HG03565 (cell line): ENCODE results near the gene DCLK1.

Source experiments
- ATAC-seq: cut with Tn5 transposase; IDR thresholded peaks from one replicate; pipeline ENCODE4 v1.9.1; 2021; ENCODE audit warnings: mild to moderate bottlenecking, moderate library complexity; ENCODE audit not compliant: unreplicated experiment

Gene DCLK1

DNA sequence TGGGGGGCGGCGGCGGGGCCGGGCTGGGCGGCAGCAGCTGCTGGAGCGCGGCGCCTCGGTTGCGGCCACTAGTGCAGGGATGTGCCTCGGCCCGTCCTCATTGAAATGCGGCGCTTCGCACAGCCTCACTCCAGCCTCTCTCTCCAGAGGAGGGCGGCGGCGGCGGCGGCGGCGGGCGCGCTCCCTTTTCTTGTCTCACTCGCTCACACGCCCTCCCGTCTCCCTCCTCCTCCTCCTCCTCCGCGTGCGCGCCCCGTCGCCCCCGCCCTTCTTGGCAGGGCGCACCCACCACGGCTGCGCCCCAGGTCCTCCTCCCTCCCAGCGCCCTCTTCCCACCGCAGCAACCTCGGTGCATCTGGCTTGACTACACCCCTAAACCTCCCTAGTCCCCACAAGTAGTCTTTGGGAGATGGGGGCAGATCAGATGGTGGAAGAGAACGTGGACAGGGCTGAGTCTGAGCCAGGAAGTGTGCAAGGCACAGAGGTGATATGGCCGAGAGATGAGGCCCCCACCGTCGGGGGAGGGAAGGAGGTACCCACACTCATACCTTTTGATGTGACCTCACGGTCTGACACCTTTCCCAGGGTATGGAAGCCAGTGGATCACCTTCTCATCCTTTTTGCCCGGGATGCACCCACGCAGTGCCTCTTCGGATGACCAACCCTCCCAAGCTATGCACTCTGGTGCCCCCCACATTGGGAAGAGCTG is at the start of gene DCLK1:
Gene DCLK1, minus strand, starts transcription at position 161 of the 709 bp plus-strand sequence.
- ATAC-seq = no peak

GRCh38 chr13:36175621-36176020 is 44.4 kb upstream of the DCLK1 start:
- ATAC-seq = no peak

- no peak for ATAC-seq
Measured at GRCh38 chr13:36174923-36175322, 43.7 kb upstream of the DCLK1 start.

DNA sequence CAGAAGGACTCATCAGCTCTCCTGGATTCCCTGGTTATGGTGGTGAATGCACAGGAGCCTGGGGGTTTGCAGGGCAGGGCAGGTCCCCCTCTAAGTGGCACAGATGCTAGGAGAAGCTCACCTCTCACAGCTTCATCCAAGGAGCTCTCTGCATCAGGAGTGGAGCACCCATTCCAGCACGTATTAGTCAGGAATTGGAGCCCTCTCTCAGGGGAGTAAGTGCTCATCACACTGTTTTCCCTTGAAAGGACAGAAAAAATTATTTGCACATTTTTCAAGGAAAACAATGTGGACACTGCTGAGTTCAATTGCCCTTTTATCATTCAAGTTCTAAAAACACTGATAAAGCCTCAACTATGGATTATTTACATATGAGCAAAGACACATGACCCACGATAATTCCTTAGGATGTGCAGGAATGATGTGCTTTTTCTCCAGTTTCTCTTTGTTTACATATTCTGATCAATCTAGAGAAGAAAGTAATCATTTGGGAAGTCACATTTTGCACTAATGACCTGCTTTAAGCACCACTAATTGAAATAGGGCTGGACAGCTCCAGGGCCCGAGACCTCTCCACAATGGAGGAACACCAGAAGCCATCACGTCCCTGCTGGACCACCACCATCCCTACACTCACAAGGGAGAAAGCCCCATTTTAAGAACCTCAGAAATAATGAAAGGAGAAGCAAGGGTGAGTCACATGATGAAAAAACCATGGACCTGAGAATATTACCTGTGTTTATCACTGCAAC is 42.6 kb upstream of the DCLK1 start:
- ATAC-seq = no peak

GRCh38 chr13:36166046-36166445 is 34.9 kb upstream of the DCLK1 start:
- no peak for ATAC-seq

- ATAC-seq = no peak
Measured at GRCh38 chr13:36163809-36164308, 32.7 kb upstream of the DCLK1 start.

DNA sequence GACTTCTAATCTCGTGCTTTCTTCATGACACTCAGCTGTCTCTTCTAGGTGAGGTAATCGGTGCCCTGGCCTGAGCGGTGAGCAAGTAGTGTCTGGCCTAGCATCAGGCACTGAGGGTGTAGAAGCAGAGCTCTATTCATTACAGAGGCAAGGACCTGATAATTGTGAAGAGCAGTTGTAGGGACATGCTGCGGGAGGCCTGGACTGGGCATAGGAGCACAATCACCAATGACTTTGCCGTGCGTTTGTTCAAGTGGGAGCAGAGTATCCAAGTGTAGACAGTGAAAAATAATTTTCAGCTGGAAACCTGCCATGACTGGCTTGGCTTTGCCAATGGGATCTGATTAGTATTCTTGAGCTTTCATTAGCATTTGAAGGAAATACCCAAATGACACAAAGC is 32.1 kb upstream of the DCLK1 start:
- ATAC-seq = no peak

DNA sequence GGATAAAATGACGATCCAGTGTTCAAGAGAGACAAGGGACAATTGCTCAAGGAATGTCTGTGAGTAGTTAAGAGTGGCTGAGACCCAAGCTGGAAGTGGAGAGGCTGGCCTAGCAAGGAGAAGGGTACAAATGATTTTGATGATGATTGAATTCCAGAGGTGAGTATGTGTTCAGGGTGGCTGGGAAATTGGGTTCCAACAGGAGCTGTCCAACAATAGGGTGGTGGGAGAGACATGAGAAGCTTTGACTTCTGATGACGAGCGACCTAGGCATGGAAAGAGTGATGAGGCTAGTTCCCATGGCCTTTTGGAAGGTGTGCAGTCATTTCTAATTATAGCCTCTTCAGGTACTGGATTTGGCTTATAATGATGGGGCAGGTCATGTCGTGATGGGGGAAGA is 29.1 kb upstream of the DCLK1 start:
- no peak for ATAC-seq

- no peak for ATAC-seq
Measured at GRCh38 chr13:36158611-36159010, 27.4 kb upstream of the DCLK1 start.

GRCh38 chr13:36157480-36157879 is 26.3 kb upstream of the DCLK1 start:
- no peak for ATAC-seq

DNA sequence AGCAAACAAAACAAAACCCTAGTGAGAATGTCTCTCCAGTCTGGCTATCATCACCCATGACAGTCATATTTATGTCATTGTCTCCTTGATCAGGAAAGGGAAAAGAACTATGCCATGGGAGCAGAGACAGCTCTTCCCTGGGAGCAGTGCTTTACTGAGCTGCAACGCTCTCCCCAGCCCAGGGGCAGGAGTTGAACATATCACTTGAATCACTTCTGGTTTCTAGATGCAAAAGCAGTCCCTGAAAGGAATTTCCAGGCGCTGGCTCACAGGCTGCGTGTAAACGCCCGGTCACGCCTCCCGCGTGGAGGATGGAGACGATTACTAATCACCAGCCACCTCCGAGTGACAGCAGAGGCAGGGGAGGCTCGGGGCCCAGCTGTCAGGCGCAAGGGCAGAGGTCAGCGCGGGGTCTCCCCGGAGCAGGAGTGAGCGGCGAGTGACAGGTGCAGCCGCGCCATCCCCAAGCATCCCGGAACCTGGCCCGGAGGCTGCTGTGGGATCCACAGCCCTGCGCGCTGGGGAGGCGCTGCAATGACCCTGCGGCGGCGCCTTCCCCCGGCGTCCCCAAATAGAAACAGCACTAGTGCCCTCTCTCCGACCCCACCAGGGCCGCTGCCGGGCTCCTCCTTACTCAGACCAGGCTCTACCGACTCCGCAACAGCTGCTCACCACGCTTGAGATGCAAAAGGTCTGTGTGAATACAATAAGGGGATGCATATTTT is 23.5 kb upstream of the DCLK1 start:
- ATAC-seq = no peak

GRCh38 chr13:36151591-36151990 is 20.4 kb upstream of the DCLK1 start:
- ATAC-seq = no peak

- no peak for ATAC-seq
Measured at GRCh38 chr13:36148446-36148845, 17.3 kb upstream of the DCLK1 start.

GRCh38 chr13:36147330-36147729 is 16.1 kb upstream of the DCLK1 start:
- ATAC-seq = no peak

- no peak for ATAC-seq
Measured at GRCh38 chr13:36146511-36147269, 15.5 kb upstream of the DCLK1 start.

DNA sequence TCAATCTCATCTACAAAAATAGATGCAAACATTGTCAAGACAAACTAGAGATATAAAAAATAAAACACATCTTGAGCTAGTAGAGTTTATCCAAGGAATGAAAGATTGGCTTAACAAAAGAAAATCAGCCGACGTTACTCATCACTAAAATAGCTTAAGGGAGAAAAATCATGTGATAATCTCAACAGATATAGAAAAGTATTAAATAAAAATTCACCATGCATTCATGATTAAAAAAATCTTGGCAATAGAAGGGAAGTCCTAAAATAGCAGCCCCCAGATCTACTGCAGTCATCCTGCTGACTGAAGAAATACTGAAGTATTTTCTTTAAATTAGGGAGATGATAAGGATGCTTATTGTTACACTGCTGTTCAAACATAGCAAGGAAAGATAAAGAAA is 12.6 kb upstream of the DCLK1 start:
- no peak for ATAC-seq

DNA sequence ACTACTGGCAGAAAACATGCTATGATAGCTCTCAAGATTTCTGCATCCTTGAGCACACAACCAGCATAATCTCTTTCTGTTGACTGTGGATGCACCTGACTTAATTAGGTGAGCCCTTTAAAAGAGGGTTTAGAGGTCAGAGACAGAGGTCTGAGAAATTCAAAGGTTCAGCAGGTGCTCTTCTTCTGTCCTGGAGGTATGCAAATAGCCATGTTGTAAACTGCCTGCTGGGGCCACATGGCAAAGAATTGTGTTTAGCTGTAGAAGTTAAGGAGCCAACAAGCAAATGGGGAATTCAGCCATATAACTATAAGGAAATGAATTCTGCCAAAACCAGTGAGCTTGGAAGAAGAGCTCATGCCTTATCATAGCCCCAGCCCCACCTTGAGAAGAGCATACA is 11.6 kb upstream of the DCLK1 start:
- no peak for ATAC-seq

GRCh38 chr13:36135876-36136275 is 4.7 kb upstream of the DCLK1 start:
- no peak for ATAC-seq

- ATAC-seq = no peak
Measured at GRCh38 chr13:36134632-36135031, 3.5 kb upstream of the DCLK1 start.

DNA sequence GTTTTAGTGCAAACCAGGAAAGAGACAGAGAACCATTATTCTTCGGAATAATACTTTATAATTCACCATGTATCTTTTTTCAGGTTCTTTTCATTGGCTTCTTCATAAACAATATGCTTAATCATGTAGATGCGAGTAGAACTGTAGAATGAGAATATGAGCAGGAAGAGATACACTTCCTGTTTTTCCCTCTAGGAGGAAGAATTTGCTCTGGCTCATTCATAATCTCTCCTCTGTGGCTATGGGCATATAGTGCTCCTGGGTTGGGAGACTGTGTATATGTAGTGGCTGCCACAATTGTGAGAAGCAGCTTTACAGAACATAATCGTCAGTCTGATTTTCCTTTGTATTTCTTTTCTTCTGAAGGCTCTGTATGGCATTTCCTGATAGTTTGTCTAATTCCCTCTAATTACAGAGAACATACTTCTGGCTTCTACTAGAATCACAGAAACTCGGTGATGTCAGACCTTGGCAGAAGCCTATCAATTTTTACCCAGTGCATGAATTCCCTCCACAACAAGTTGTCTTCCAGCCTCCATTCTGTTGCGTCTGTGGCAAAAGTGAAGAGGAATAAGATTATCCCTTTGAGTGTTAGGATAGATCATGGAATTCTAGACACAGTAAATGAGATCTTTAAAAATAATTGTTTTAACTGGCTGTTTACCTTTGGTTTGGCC is 2.9 kb upstream of the DCLK1 start:
- ATAC-seq = no peak
